ENCODE data around the gene FLT1. TPM values are rescaled to one million over a fixed set of nuclear protein-coding genes. Genes with fewer than 3 reads are reported as not detected.

The FLT1 gene
- total and polyA plus RNA-seq, 7 donors: 9.0 to 38.6 (median 15.6) TPM

GRCh38 chr13:28528388-28528787 lies 33.5 kb upstream of the FLT1 start:
- no peak overlapping the region for H3K4me3 ChIP-seq
- 64 to 71% (median 66%) methylated on average over 3 of the region's 3 CpGs for WGBS, 3 donors
- H3K4me1 ChIP-seq: no peaks in the 10 kb centered on the region
- intact Hi-C loops (cut with DNase I): no loop called here
- no peak overlapping the region for H3K27ac ChIP-seq
- no peaks in the 10 kb centered on the region for H3K36me3 ChIP-seq (ENCODE audit: insufficient read depth in 1 of 2, low read depth in 1 of 2)
- no peaks in the 10 kb centered on the region for H3K9me3 ChIP-seq
- DNase-seq: no peak
- peaks cover 0 to 43% (median 4%) of the 10 kb centered on the region in 3 donors for H3K27me3 ChIP-seq (ENCODE audit: insufficient read depth in 3 of 3, low read length in 2 of 3)
- ATAC-seq: no peak
- no peak for TF ChIP-seq CTCF (IDR thresholded peaks at IDR 0.05)

- TF ChIP-seq CTCF (IDR thresholded peaks at IDR 0.05): no peak
- intact Hi-C loops (cut with DNase I): no loop called here
- ATAC-seq (no peak), DNase-seq (peak in 1 of 2 donors; percentile 47)
- no peak overlapping the region for H3K4me3 ChIP-seq
- peaks cover 0 to 36% (median 0%) of the 10 kb centered on the region in 3 donors for H3K27me3 ChIP-seq (ENCODE audit: insufficient read depth in 3 of 3, low read length in 2 of 3)
- no peaks in the 10 kb centered on the region for H3K36me3 ChIP-seq (ENCODE audit: insufficient read depth in 1 of 2, low read depth in 1 of 2)
- WGBS, 3 donors: 64 to 72% (median 71%) methylated on average over 13 of the region's 13 CpGs
- no peaks in the 10 kb centered on the region for H3K9me3 ChIP-seq
- H3K27ac ChIP-seq: no peak overlapping the region
- H3K4me1 ChIP-seq: no peaks in the 10 kb centered on the region
These were observed 32.7 kb upstream of the FLT1 start for GRCh38 chr13:28527629-28528028.

- 71 to 77% (median 75%) methylated on average over 10 of the region's 10 CpGs for WGBS, 3 donors
- intact Hi-C loops (cut with DNase I): no loop called here
- DNase-seq (no peak), ATAC-seq (no peak)
- TF ChIP-seq CTCF (IDR thresholded peaks at IDR 0.05): no peak
- Histone ChIP-seq H3K27me3 (ENCODE audit: insufficient read depth in 3 of 3, low read length in 2 of 3) (peaks cover 0 to 31% (median 0%) of the 10 kb centered on the region in 3 donors), H3K27ac (no peak overlapping the region), H3K4me1 (no peaks in the 10 kb centered on the region), H3K9me3 (no peaks in the 10 kb centered on the region), H3K36me3 (ENCODE audit: insufficient read depth in 1 of 2, low read depth in 1 of 2) (no peaks in the 10 kb centered on the region), H3K4me3 (no peak overlapping the region)
These were observed 31.9 kb upstream of the FLT1 start for GRCh38 chr13:28526876-28527275.

GRCh38 chr13:28522871-28523270 lies 27.9 kb upstream of the FLT1 start:
- H3K36me3 ChIP-seq (ENCODE audit: insufficient read depth in 1 of 2, low read depth in 1 of 2): no peaks in the 10 kb centered on the region
- no peak for TF ChIP-seq CTCF (IDR thresholded peaks at IDR 0.05)
- ATAC-seq: no peak
- DNase-seq: no peak
- WGBS, 3 donors: 67 to 81% (median 69%) methylated on average over 8 of the region's 8 CpGs
- no peaks in the 10 kb centered on the region for H3K9me3 ChIP-seq
- H3K4me1 ChIP-seq: no peaks in the 10 kb centered on the region
- H3K27ac ChIP-seq: no peak overlapping the region
- intact Hi-C loops (cut with DNase I): no loop called here
- H3K27me3 ChIP-seq (ENCODE audit: insufficient read depth in 3 of 3, low read length in 2 of 3): peaks cover 0 to 5% (median 0%) of the 10 kb centered on the region in 3 donors
- H3K4me3 ChIP-seq: no peak overlapping the region

- DNase-seq (no peak), ATAC-seq (no peak)
- Histone ChIP-seq H3K9me3 (no peaks in the 10 kb centered on the region), H3K4me1 (no peaks in the 10 kb centered on the region), H3K27me3 (ENCODE audit: insufficient read depth in 3 of 3, low read length in 2 of 3) (no peaks in the 10 kb centered on the region), H3K27ac (no peak overlapping the region), H3K4me3 (no peak overlapping the region), H3K36me3 (ENCODE audit: insufficient read depth in 1 of 2, low read depth in 1 of 2) (no peaks in the 10 kb centered on the region)
- TF ChIP-seq CTCF (IDR thresholded peaks at IDR 0.05): no peak
- WGBS, 3 donors: 91 to 96% (median 94%) methylated on average over 4 of the region's 4 CpGs
- intact Hi-C loops (cut with DNase I): no loop called here
These were observed 18.8 kb upstream of the FLT1 start for GRCh38 chr13:28513745-28514144.

Data from psoas muscle (tissue), 8 donors.